ENCODE data around the gene TNNC2. TPM values are rescaled to one million over a fixed set of nuclear protein-coding genes. Genes with fewer than 3 reads are reported as not detected.

Gene TNNC2
- total and polyA plus RNA-seq, 2 of the 13 experiments (the other 11 are each of a cell fraction or from before 2014, with no cell fraction given) = 1.8 to 4.7 TPM

DNA sequence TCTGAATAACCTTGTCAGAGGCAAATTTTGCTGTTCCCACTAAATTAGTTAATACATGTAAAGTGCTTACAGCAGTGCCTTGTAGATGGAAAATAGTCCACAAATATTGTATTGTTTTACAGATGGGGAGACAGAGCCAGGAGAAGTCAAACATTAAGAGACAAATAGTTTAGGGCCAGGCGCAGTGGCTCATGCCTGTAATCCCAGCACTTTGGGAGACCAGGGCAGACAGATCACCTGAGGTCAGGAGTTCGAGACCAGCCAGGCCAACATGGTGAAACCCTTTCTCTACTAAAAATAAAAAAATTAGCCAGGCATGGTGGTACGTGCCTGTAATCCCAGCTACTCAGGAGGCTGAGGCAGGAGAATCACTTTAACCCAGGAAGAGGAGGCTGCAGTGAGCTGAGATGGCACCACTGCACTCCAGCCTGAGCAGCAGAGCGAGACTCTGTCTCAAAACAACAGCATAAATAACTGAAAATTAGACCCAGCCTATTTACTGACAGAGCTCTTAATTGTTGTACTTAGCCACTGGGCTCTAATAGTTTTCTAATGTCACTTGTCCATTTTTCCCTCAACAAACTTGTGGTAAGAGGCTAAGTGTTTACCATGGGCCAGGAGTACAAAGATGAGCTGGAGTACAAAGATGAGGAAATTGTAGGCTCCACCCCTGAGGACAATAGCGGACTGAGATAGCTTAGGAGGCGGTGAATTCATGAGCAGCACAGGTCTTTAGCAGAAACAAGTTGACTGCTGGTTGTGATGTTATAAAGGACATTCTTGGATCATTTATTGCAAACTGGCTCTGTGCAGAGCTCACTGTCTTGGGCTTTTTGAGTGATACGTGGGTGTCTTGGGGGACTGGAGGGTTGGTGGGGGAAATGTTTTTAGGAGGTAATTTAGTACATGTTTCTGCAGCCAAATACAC is 36.7 kb upstream of the TNNC2 start (continued):
- TF ChIP-seq, protein P1, sequence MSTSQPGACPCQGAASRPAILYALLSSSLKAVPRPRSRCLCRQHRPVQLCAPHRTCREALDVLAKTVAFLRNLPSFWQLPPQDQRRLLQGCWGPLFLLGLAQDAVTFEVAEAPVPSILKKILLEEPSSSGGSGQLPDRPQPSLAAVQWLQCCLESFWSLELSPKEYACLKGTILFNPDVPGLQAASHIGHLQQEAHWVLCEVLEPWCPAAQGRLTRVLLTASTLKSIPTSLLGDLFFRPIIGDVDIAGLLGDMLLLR (CRISPR knock-in tag; IDR thresholded peaks at IDR 0.05) = no peak
- peak; percentile 67 for TF ChIP-seq TCF7 (IDR thresholded peaks at IDR 0.05; ENCODE audit: low read depth)
- TF ChIP-seq, protein P2, sequence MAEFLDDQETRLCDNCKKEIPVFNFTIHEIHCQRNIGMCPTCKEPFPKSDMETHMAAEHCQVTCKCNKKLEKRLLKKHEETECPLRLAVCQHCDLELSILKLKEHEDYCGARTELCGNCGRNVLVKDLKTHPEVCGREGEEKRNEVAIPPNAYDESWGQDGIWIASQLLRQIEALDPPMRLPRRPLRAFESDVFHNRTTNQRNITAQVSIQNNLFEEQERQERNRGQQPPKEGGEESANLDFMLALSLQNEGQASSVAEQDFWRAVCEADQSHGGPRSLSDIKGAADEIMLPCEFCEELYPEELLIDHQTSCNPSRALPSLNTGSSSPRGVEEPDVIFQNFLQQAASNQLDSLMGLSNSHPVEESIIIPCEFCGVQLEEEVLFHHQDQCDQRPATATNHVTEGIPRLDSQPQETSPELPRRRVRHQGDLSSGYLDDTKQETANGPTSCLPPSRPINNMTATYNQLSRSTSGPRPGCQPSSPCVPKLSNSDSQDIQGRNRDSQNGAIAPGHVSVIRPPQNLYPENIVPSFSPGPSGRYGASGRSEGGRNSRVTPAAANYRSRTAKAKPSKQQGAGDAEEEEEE (CRISPR knock-in tag; IDR thresholded peaks at IDR 0.05; ENCODE audit: borderline replicate concordance) = 0 out of 2 replicates have a peak, but pooled peaks have one; percentile 63
- TF ChIP-seq, protein P3, sequence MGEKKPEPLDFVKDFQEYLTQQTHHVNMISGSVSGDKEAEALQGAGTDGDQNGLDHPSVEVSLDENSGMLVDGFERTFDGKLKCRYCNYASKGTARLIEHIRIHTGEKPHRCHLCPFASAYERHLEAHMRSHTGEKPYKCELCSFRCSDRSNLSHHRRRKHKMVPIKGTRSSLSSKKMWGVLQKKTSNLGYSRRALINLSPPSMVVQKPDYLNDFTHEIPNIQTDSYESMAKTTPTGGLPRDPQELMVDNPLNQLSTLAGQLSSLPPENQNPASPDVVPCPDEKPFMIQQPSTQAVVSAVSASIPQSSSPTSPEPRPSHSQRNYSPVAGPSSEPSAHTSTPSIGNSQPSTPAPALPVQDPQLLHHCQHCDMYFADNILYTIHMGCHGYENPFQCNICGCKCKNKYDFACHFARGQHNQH (CRISPR knock-in tag; IDR thresholded peaks at IDR 0.05) = peak; percentile 68
- TF ChIP-seq, protein P4, sequence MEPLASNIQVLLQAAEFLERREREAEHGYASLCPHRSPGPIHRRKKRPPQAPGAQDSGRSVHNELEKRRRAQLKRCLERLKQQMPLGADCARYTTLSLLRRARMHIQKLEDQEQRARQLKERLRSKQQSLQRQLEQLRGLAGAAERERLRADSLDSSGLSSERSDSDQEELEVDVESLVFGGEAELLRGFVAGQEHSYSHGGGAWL (CRISPR knock-in tag; IDR thresholded peaks at IDR 0.05) = no peak
- TF ChIP-seq ZSCAN31 (CRISPR knock-in tag; IDR thresholded peaks at IDR 0.05; ENCODE audit: low read depth) = 0 out of 2 replicates have a peak, but pooled peaks have one; percentile 30
- TF ChIP-seq U2AF2 (IDR thresholded peaks at IDR 0.05; ENCODE audit: low read depth, low read length) = no peak
- TF ChIP-seq ZNF251 (CRISPR knock-in tag; IDR thresholded peaks at IDR 0.05) = no peak
- peak; percentile 56; the same call in 1 of the 2 replicates for TF ChIP-seq ZSCAN21 (CRISPR knock-in tag; IDR thresholded peaks at IDR 0.05; ENCODE audit: borderline replicate concordance)
- no peak for TF ChIP-seq GLI4 (CRISPR knock-in tag; IDR thresholded peaks at IDR 0.05; ENCODE audit: borderline replicate concordance)
- TF ChIP-seq ZNF446 (CRISPR knock-in tag; IDR thresholded peaks at IDR 0.05) = no peak
- no peak; the same call in 1 of the 2 replicates for TF ChIP-seq ZC3H13 (CRISPR knock-in tag; IDR thresholded peaks at IDR 0.05)
- TF ChIP-seq, protein P5, sequence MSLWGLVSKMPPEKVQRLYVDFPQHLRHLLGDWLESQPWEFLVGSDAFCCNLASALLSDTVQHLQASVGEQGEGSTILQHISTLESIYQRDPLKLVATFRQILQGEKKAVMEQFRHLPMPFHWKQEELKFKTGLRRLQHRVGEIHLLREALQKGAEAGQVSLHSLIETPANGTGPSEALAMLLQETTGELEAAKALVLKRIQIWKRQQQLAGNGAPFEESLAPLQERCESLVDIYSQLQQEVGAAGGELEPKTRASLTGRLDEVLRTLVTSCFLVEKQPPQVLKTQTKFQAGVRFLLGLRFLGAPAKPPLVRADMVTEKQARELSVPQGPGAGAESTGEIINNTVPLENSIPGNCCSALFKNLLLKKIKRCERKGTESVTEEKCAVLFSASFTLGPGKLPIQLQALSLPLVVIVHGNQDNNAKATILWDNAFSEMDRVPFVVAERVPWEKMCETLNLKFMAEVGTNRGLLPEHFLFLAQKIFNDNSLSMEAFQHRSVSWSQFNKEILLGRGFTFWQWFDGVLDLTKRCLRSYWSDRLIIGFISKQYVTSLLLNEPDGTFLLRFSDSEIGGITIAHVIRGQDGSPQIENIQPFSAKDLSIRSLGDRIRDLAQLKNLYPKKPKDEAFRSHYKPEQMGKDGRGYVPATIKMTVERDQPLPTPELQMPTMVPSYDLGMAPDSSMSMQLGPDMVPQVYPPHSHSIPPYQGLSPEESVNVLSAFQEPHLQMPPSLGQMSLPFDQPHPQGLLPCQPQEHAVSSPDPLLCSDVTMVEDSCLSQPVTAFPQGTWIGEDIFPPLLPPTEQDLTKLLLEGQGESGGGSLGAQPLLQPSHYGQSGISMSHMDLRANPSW (CRISPR knock-in tag; IDR thresholded peaks at IDR 0.05; ENCODE audit: borderline replicate concordance) = peak; percentile 69; the same call in 1 of the 2 replicates
- TF ChIP-seq ZNF772 (CRISPR knock-in tag; IDR thresholded peaks at IDR 0.05) = no peak
- TF ChIP-seq MAFF (IDR thresholded peaks at IDR 0.05; ENCODE audit: low read depth, low read length) = no peak
- TF ChIP-seq ZNF292 (CRISPR knock-in tag; IDR thresholded peaks at IDR 0.05; ENCODE audit: borderline replicate concordance, low read depth) = no peak; the same call in none of the 2 replicates
- TF ChIP-seq EHMT2 (IDR thresholded peaks at IDR 0.05; ENCODE audit: borderline replicate concordance, low read depth, low read length) = 0 out of 2 replicates have a peak, but pooled peaks have one; percentile 30
- no peak for TF ChIP-seq MAF1 (CRISPR knock-in tag; IDR thresholded peaks at IDR 0.05; ENCODE audit: borderline replicate concordance)
- no peak for TF ChIP-seq ZFYVE20 (CRISPR knock-in tag; IDR thresholded peaks at IDR 0.05; ENCODE audit: borderline replicate concordance, low read depth)
- TF ChIP-seq ZKSCAN1 (IDR thresholded peaks at IDR 0.05; ENCODE audit: low read length) = no peak
- no peak for TF ChIP-seq ISL2 (CRISPR knock-in tag; IDR thresholded peaks at IDR 0.05)
